Measurements from ENCODE around the gene UBXN11.

- no peak for TF ChIP-seq CTCF (IDR thresholded peaks at IDR 0.05; ENCODE audit: insufficient read depth, low read depth, low read length)
- no peak for TF ChIP-seq EZH2 (IDR thresholded peaks at IDR 0.05; ENCODE audit: insufficient read depth, low read length)
These were observed 5.7 kb downstream of the UBXN11 start for GRCh38 chr1:26300578-26301275.

Measured in astrocyte (in vitro differentiated cells and primary cell).